ENCODE results near the gene DYRK1A.

DNA sequence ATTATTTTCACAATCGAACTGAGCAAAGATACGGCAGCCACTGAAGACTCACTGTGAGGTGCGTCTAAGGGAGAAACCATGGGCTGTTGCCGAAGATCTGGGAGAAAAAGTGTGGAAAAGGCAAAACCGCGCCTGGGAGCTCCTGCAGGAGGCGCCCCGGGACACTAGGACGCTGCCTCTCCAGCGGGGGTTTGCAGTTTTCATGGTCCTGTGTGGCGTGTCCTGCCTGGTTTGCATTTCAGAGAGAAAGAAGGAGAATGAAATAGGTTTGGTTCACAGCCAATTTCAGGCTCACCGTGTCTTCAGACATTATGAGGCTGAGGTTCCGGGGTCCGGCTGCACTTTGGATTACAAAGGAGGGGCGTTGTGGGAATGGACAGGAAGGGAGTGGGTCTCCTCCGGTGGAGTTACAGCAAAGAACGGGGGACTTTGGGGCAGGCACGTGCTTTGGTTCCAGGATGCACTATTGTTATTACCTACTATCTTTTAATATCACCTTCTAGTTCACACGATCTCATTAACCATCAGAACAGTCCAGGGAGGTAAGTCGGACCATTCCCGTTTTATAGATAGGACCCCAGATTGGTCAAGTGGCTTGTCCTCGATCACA lies 179.8 kb downstream of the DYRK1A start:
- TF ChIP-seq POLR2AphosphoS5 (IDR thresholded peaks at IDR 0.05; ENCODE audit: borderline replicate concordance, low read depth, low read length) (no peak), EZH2 (IDR thresholded peaks at IDR 0.05) (no peak), FOXP2 (optimal IDR thresholded peaks at IDR 0.05; ENCODE audit: control extremely low read depth, extremely low read length, insufficient read depth) (no peak)
